Measurements from ENCODE around the gene NRIP2. TPM values are rescaled to one million over a fixed set of nuclear protein-coding genes. Genes with fewer than 3 reads are reported as not detected.
A peak's percentile ranks its signal among the peaks of the same experiment; 100 is the strongest.

The NRIP2 gene
- total RNA-seq, 2 experiments from 2014 or later, result not detected

- Histone ChIP-seq H3K27ac (ENCODE audit: low read depth, low read length, poor library complexity, severe bottlenecking) (no peak overlapping the region), H3K79me2 (ENCODE audit: insufficient read depth, low read depth, low read length) (no peaks in the 10 kb centered on the region), H3K4me2 (ENCODE audit: low read length) (no peak overlapping the region), H3K36me3 (ENCODE audit: insufficient read depth, low read length) (peaks cover 88% of the 10 kb centered on the region), H3K4me3 (ENCODE audit: low read depth, low read length, poor library complexity, severe bottlenecking) (no peak overlapping the region), H3K9me3 (ENCODE audit: low read length) (no peaks in the 10 kb centered on the region), H4K20me1 (ENCODE audit: insufficient read depth, low read length) (no peaks in the 10 kb centered on the region), H3K9me2 (ENCODE audit: insufficient read depth, low read length) (no peaks in the 10 kb centered on the region), H3K4me1 (ENCODE audit: insufficient read depth, low read length, poor library complexity, severe bottlenecking) (no peaks in the 10 kb centered on the region), H2AFZ (ENCODE audit: low read length) (no peak overlapping the region)
- POLR2A ChIA-PET, result no interaction called here
- DNase-seq (ENCODE audit: low spot score), result no peak
- CTCF ChIA-PET (ENCODE audit: unreplicated experiment), result no interaction called here
- TF ChIP-seq EZH2phosphoT487 (IDR thresholded peaks at IDR 0.05; ENCODE audit: borderline replicate concordance, low read depth, low read length), result no peak
- TF ChIP-seq, protein P1, sequence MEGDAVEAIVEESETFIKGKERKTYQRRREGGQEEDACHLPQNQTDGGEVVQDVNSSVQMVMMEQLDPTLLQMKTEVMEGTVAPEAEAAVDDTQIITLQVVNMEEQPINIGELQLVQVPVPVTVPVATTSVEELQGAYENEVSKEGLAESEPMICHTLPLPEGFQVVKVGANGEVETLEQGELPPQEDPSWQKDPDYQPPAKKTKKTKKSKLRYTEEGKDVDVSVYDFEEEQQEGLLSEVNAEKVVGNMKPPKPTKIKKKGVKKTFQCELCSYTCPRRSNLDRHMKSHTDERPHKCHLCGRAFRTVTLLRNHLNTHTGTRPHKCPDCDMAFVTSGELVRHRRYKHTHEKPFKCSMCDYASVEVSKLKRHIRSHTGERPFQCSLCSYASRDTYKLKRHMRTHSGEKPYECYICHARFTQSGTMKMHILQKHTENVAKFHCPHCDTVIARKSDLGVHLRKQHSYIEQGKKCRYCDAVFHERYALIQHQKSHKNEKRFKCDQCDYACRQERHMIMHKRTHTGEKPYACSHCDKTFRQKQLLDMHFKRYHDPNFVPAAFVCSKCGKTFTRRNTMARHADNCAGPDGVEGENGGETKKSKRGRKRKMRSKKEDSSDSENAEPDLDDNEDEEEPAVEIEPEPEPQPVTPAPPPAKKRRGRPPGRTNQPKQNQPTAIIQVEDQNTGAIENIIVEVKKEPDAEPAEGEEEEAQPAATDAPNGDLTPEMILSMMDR (conservative IDR thresholded peaks at IDR 0.05; ENCODE audit: low read length), result no peak
- BruUV-seq (replicated peaks), result TSS peak; percentile 30
- intact Hi-C loops (cut with micrococcal nuclease; ENCODE audit: unreplicated experiment), result no loop called here
Observed at GRCh38 chr12:2825132-2825531, 9.7 kb downstream of the NRIP2 start.

DNA sequence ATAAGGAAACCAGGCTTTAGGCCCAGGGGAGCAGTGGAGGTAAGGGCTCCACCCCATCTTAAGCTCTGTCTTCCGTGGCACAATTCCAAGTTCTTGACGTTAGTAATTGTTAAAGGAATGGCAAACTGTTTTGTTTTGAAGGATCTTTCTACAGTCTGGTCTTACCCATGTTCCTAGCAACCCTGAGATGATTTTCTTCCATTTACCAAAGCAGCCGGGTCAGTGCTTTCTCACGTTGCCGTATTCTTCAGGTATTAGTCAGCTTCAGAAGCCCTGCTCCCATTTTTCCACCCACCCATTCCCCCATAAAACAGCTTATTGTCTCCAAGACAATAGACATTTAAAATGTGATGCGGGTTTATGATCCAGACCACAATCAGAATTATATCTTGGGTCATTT lies 10.3 kb downstream of the NRIP2 start:
- intact Hi-C loops (cut with micrococcal nuclease; ENCODE audit: unreplicated experiment), result no loop called here
- TF ChIP-seq, protein P1 (conservative IDR thresholded peaks at IDR 0.05; ENCODE audit: low read length), result no peak
- no peak for TF ChIP-seq EZH2phosphoT487 (IDR thresholded peaks at IDR 0.05; ENCODE audit: borderline replicate concordance, low read depth, low read length)
- no peak overlapping the region for H3K27ac ChIP-seq (ENCODE audit: low read depth, low read length, poor library complexity, severe bottlenecking)
- H3K36me3 ChIP-seq (ENCODE audit: insufficient read depth, low read length), result peaks cover 90% of the 10 kb centered on the region
- CTCF ChIA-PET (ENCODE audit: unreplicated experiment), result no interaction called here
- no peaks in the 10 kb centered on the region for H4K20me1 ChIP-seq (ENCODE audit: insufficient read depth, low read length)
- DNase-seq (ENCODE audit: low spot score), result no peak
- no peaks in the 10 kb centered on the region for H3K9me3 ChIP-seq (ENCODE audit: low read length)
- no peaks in the 10 kb centered on the region for H3K4me1 ChIP-seq (ENCODE audit: insufficient read depth, low read length, poor library complexity, severe bottlenecking)
- no peak overlapping the region for H3K4me2 ChIP-seq (ENCODE audit: low read length)
- BruUV-seq (replicated peaks), result no TSS peak
- no peak overlapping the region for H3K4me3 ChIP-seq (ENCODE audit: low read depth, low read length, poor library complexity, severe bottlenecking)
- H2AFZ ChIP-seq (ENCODE audit: low read length), result no peak overlapping the region
- H3K9me2 ChIP-seq (ENCODE audit: insufficient read depth, low read length), result no peaks in the 10 kb centered on the region
- no peaks in the 10 kb centered on the region for H3K79me2 ChIP-seq (ENCODE audit: insufficient read depth, low read depth, low read length)
- POLR2A ChIA-PET, result no interaction called here

DNA sequence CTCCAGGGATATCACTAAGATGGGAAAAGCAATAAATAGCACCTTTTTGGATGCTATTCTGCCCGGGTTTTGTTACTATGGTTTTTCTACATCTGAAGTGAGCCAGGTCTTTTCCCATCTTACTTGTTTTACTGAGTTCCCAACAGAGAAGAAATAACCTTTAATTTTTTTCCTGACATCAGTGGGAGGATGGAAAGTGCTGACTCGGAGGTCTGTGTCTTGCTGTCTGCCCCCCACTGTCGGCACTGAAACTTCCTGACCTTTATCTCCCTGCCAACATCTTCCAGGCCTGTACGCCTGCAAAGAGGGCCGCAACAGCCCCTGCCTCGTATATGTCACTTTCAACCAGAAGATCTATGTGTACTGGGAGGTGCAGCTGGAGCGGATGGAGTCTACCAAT lies 11.4 kb downstream of the NRIP2 start:
- Histone ChIP-seq H3K4me2 (ENCODE audit: low read length) (no peak overlapping the region), H3K27ac (ENCODE audit: low read depth, low read length, poor library complexity, severe bottlenecking) (no peak overlapping the region), H3K36me3 (ENCODE audit: insufficient read depth, low read length) (peaks cover 94% of the 10 kb centered on the region), H2AFZ (ENCODE audit: low read length) (no peak overlapping the region), H3K9me2 (ENCODE audit: insufficient read depth, low read length) (no peaks in the 10 kb centered on the region), H3K4me3 (ENCODE audit: low read depth, low read length, poor library complexity, severe bottlenecking) (no peak overlapping the region), H3K79me2 (ENCODE audit: insufficient read depth, low read depth, low read length) (no peaks in the 10 kb centered on the region), H3K9me3 (ENCODE audit: low read length) (no peaks in the 10 kb centered on the region), H4K20me1 (ENCODE audit: insufficient read depth, low read length) (no peaks in the 10 kb centered on the region), H3K4me1 (ENCODE audit: insufficient read depth, low read length, poor library complexity, severe bottlenecking) (no peaks in the 10 kb centered on the region)
- ChIA-PET CTCF (ENCODE audit: unreplicated experiment) (no interaction called here), POLR2A (no interaction called here)
- no peak for DNase-seq (ENCODE audit: low spot score)
- no TSS peak for BruUV-seq (replicated peaks)
- intact Hi-C loops (cut with micrococcal nuclease; ENCODE audit: unreplicated experiment), result no loop called here
- TF ChIP-seq EZH2phosphoT487 (IDR thresholded peaks at IDR 0.05; ENCODE audit: borderline replicate concordance, low read depth, low read length), result no peak
- TF ChIP-seq, protein P1 (conservative IDR thresholded peaks at IDR 0.05; ENCODE audit: low read length), result no peak
